Loucy (cell line): ENCODE results near the gene ZFAND3.

ENCODE experiments used
- EZH2phosphoT487 ChIP-seq: fragments of 200-600 bp; IDR thresholded peaks from 2 replicates; pipeline ENCODE4 v1.6.1; 2018; ENCODE audit warnings: antibody characterized with exemption, mild to moderate bottlenecking, moderate library complexity, borderline replicate concordance
- TF ChIP-seq, protein P1 (sequence below): fragments of 200-600 bp; sonication (generic); conservative IDR thresholded peaks from 2 replicates; pipeline ENCODE4 v1.5.1; 2014; ENCODE audit warnings: mild to moderate bottlenecking, antibody characterized with exemption, low read length

DNA sequence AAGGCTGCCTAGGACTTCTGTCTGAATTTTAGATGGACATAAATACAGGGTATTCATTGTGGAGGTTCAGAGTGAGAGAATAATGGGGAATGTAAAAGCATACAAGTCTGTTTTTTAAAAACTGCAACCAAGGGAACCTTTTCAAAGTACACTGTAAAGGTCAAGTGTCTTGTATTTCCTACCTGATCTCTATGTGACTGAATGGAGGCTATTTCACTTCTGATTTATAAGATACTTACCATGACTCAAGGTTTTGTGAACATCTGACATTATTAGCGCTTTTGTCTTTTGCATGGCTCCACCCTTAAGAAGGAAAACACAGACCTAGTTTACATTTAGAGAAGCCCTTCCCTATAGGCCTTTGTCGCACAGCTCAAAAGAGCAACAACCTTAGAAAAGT is 126.5 kb downstream of the ZFAND3 start:
- TF ChIP-seq, protein P1, sequence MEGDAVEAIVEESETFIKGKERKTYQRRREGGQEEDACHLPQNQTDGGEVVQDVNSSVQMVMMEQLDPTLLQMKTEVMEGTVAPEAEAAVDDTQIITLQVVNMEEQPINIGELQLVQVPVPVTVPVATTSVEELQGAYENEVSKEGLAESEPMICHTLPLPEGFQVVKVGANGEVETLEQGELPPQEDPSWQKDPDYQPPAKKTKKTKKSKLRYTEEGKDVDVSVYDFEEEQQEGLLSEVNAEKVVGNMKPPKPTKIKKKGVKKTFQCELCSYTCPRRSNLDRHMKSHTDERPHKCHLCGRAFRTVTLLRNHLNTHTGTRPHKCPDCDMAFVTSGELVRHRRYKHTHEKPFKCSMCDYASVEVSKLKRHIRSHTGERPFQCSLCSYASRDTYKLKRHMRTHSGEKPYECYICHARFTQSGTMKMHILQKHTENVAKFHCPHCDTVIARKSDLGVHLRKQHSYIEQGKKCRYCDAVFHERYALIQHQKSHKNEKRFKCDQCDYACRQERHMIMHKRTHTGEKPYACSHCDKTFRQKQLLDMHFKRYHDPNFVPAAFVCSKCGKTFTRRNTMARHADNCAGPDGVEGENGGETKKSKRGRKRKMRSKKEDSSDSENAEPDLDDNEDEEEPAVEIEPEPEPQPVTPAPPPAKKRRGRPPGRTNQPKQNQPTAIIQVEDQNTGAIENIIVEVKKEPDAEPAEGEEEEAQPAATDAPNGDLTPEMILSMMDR = no peak
- TF ChIP-seq EZH2phosphoT487 = no peak
